Mucosa of gallbladder (tissue), 1 donor: ENCODE results near the gene PTGDS. TPM values are rescaled to one million over a fixed set of nuclear protein-coding genes. Genes with fewer than 3 reads are reported as not detected.
A peak's percentile ranks its signal among the peaks of the same experiment; 100 is the strongest.

Source experiments
- DNase-seq: peaks from one replicate; pipeline ENCODE4 v3.0.0-alpha.2; 2020; ENCODE audit warnings: low spot score
- total RNA-seq: library from RNA; stranded (reverse); gene quantifications from one replicate; pipeline ENCODE4 v1.2.1, GENCODE V29; 2021
- donor health status: DM: no; HTN: no; CAD: no.

Gene PTGDS
- total RNA-seq, 1 donor from 2014 or later: 481 TPM

DNA sequence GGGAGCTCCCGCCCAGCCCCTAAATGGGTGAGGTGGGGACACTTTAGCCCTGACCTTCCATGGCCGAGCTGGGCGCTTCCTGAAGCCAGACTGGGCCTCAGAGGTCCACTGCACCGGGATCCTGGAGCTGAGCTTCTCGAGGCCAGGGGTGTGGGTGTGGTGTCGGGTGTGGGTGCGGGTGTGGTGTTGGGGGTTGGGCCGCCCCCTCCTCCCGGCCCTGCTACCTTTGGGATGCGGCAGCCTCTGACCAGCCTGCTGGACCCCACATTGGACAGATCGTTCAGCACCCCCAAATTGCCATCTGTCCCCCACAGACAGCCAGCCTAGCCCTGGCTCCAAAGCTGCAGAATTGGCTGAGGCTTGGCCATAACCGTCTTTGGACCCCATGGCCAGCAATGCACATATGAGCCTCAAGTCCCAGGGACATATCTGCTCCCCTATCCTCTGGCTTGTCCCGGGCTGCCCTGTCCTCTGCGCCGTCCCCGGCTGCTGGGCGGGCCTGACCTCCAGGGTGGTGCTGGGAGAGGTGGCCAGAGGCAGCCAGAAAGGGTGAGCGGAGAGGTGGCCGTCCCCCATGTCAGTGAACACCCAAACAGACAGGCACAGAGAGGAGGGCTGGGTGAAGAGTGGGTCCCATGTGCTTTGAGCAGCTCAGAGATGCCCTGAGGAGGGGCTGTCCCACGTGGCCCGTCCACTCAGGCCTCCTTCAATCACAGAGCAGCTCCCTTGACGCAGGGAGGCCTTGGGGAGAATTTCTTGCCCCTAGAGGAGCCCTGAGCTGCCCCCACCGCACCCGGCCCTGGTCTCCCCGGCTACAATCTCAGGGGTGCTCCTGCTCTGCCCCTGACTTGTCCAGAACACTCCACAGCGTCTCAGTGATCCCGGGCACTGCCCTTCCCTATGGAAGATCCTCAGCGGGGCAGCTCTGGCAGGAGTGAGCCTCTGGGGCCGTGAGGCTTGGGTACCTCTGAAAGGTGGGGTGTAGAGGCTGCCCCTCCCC lies 3.4 kb upstream of the PTGDS start:
- no peak for DNase-seq

DNA sequence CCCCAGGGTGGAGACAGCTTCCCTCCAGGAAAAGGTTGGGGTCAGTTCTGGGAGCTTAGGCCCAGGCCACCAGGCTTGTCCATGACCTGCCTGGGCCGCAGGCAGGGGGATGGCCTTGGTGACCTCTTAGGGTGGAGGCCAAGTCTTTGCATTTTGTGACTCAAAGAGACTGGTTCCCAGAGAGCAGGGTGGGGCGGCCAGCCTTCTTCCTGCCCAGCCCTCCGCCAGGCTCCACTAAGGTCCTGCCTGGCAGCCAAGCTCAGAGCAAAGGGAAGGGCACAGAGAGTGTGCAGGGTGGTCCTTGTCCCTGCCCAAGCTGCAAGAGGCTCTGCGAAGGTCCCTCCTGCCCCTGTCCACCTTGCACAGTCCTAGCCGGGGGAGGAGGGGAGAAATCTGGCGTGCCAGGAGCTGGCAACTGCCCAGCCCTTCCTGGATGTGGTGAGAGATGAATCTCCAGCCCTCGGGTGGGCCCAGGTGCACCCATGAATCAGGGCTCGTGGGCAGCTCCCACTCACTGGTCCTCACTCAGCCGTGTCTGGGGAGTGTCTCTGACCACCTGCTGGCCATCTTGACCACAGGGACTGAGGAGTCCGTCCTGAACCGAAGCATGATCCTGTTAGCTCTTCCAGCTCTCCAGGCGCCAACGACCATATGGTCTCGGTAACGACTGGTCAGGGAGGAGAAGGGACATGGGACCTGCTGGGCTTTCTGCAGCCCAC lies 2.3 kb upstream of the PTGDS start:
- DNase-seq: no peak

DNA sequence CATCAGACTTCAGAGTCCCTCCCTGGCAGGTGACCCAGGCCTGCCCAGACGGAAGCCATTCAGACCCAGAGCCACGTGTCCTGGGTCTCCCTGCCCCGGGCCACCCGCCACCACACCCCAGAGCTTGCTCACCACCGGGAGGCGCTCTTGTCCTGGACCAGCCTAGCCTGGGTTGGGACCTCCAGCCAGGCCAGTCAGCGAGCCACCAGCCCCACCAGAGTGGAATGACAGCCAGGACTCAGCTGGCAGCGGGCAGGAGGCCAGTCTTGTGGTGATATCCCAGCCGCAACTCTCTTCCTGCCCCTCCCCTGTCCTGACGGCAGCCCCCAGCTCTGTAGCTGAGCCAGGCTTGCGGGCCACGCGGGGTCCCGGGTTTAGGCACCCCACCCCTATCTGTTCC lies 1.7 kb upstream of the PTGDS start:
- no peak for DNase-seq

DNA sequence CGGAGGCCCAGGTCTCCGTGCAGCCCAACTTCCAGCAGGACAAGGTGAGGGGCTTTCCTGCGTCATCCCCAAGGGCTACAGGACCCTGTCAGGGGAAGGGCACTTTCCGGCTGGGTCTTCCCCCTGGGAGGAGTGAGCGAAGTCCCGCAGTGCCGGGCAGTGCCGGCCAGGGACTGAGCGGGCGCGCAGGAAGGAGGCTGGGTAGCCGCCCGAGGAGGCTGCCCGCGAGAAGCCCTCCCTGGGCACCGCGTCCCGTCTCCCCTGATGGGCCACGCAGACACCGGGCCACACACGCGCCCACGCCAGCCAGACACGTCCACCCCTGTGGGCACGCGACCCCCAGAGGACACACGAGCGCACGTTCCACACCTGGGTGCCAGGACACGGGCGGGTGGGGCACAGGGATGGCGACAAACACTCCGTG lies 357 bp downstream of the PTGDS start:
- DNase-seq: no peak

DNA sequence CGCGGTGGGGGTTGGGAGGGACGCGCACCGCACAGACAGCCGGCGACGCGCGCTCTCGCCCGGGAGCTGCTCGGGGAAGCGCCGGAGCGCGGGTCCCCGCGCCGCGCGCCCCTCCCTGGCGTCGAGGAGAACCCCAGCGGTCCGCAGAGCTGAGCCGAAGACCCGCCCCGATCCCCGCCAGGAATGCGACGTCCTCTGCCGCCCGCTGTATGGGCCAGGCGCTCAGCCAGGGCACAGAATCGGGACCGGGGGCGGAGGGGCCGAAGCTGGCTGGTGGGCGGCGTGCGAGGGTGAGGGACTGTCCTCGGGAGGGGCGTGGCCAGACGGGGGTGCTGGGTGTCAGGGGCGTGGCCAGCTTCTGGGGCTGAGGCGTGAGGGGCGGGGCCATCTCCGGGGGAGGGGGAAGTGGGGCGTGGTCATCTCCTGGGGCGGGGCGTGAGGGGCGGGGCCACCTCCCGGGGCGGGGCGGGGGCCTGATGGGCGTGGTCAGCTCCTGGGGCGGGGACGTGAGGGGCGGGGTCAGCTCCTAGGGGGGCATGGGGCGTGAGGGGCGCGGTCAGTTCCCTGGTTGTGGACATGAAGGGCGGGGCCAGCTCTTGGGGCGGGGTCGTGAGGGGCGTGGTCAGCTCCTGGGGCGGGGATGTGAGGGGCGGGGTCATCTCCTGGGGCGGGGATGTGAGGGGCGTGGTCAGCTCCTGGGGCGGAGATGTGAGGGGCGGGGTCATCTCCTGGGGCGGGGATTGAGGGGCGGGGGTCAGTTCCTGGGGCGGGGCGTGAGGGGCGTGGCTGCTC lies 965 bp downstream of the PTGDS start:
- peak; percentile 60 for DNase-seq

DNA sequence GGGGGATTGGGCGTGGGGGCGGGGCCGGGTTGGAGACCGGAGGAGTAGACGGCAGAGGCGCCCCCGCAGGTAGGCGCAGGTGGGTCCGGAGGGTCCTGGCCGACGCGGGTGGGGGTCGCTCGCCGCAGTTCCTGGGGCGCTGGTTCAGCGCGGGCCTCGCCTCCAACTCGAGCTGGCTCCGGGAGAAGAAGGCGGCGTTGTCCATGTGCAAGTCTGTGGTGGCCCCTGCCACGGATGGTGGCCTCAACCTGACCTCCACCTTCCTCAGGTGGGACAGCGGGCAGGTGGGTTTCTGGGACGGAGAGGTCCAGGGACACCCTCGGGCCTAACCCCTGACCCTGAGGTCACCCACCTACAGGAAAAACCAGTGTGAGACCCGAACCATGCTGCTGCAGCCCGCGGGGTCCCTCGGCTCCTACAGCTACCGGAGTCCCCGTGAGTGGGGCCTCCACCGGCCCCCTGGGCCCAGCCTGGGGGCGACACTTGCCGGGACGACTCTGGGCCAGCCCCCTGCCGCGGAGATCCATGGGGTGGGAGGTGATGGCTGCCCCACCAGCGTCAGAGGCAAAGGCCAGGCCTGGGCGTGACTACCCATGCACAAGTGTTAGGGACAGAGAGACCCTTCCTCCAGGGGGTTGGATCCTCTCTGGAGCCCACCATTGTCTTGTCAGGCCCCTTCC lies 1.7 kb downstream of the PTGDS start:
- no peak for DNase-seq

DNA sequence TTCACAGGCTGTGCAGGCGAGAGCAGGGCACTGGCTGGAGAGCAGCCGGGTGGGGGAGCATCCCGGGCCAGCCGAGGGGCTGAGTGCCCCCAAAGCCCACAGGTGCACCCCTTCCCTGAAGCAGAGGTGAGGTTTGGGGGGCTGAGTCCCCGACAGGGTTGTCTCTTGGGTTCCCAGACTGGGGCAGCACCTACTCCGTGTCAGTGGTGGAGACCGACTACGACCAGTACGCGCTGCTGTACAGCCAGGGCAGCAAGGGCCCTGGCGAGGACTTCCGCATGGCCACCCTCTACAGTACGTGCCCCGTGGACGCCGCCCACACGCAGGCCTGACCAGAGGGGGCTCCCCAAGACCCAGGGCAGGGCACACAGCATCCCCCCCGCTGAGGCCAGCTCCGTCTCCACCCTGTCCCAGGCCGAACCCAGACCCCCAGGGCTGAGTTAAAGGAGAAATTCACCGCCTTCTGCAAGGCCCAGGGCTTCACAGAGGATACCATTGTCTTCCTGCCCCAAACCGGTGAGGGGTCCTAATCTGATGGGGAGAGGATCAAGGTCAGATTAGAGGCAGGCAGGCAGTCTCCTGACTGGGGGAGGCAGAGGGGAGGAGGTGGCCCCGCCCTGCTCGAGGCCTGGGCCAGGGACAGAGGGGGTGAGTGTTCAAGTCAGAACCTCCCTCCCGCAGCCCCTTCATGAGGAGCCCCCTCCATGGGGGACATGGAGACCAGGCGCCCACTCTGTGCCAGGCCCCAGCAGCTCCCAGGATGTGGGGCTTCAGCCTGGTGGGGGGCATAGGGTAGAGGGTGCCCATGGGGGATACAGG lies 2.7 kb downstream of the PTGDS start:
- no peak for DNase-seq

DNA sequence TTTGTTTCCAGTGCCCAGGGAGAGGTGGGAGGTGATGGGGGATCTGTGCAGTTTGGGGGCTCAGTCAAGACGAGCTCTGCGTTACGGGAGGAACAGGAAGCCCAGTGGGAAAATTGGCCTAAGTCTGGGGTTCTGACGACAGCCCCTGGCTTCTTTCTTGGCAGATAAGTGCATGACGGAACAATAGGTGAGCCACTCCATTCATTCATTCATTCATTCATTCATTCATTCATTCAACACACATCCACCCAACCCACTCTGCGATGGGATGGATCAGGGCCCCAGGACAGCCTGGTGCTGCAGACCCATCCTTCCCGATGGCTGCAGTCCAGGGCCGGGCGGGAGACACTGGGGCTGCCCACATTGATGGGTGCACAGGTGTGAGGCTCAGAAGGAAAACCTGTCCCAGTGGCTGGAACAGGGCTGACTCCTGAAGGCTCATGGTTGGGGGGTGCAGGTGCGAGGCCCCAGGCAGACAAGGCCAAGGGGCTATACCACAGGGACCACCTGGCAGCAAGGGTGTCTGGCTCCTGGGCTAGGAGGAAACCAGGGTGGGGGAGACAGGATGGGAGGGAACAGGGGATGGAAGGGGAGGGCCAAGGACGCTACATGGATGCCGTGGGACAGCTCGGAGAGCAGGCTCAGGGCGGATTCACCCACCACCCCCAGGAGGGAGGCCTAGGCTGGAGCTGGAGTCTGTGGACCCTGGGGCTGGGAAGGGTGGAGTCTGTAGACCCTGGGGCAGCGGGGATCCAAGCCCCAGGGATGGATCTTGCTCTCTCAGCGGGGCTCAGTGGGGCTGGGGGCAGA lies 3.6 kb downstream of the PTGDS start:
- no peak for DNase-seq

DNA sequence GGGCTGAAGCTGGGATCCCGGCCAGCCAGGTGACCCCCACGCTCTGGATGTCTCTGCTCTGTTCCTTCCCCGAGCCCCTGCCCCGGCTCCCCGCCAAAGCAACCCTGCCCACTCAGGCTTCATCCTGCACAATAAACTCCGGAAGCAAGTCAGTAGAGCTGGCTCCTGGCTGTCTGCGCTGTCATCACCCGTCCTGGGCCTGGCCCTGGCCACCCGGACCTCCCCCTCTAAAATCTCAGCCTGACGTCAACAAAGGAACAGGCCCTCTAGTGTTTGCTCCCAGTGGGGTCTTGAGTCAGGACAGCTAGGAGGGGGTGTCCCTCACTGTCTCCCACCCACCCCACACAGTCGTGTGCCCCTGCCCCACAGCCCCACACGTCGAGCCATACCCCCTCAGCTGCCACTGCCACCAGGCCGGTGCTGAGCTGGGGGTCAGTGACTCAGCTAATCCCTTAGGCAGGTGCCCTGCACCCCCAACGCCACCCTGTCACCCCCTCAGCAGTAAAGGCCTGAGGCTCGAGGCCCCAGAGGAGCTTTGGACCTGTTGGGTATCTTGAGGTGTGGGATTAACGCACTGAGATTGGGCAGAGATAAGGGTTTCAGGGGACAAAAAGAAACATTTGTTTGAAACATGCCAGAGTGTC lies 4.4 kb downstream of the PTGDS start:
- no peak for DNase-seq

DNA sequence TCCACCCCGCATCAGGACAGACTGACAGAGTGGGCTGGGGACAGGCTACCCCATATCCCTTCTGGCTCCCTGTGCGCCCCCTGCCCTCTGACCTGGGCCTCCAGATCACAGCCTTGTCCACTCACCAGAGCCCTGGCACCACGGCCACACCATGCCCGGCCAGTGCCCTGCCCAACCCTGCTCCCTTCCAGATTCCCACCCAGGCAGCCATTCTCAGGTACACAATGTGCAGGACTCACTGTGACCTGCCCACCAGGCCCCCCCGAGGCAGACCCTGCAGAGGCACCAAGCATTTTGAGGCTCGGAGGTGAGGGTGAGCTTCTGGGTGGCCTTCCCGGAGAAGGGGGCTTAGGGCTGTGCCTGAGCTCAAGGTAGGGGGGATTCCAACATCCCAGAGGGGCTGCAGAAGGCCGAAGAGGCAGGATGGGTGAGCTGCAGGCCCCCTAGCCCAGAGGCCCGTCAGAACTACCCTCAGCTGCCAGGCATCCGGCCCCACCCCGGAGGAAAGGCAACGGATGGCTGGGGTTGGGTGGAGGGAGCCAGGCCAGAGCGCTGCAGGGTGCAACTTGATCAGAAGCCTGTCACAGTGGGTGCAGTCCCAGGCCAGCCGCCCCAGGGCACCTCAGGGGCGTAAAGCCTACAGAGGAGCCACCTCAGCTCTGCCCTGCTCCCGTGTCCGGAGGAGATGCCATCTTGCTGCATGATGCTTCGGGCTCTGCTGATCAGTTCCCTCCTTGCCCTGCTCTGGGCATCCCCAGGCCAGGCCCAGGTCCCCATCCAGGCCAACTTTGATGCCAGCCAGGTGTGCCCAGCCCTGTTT lies 5.1 kb downstream of the PTGDS start, which contains the start of gene LCNL1:
Gene LCNL1 (plus strand): TSS at position 762 of the 820 bp plus-strand sequence. CDS start 594 bp downstream, outside the sequence.
- no peak for DNase-seq

DNA sequence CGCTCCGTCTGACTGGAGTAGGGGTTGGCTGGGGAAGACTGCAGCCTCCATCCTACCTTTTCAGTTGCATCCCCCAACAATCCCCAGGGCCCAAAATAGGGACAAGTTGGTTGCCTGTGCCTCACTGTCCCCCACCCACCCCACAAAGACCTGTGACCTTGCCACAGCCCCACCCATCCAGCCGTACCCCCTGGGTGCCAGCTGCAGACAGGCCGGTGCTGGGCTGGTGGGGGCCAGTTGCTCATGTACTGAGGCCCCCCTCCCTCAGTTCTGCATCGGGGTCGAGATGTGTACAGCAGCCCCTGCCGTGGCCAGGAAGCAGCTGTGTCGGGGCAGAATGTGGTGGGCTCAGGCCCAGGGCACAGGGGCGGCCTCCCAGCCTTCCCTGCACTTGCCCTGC lies 5.9 kb downstream of the PTGDS start:
- DNase-seq: no peak

DNA sequence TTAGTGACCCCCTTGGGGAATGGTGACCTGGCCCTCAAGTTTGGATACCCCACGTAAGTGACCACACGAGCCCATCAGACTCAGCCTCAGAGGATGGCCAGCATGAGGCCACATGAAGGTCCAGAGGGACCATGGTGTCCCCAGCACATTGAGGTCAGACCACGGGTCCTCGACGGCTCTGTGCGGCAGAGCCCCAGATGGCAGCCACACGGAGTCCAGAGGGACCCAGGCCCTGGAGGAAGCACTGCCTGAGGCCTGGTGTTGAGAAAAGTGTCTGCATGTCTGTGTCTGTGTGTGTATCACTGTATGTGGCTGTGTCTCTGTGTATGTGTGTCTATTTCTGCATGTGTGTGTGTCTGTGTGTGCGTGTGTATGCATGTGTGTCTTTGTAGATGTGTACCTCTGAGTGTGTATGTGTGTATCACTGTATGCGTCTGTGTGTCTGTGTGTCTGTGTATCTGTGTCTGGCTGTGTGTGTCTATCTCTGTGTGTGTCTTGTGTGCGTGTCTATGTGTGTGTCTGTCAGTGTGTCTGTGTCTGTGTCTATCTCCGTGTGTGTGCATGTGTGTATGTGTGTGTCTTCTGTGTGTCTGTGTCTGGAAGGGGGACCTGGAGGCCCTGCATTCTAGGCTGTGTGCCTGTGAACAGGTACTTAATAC lies 6.5 kb downstream of the PTGDS start:
- no peak for DNase-seq

DNA sequence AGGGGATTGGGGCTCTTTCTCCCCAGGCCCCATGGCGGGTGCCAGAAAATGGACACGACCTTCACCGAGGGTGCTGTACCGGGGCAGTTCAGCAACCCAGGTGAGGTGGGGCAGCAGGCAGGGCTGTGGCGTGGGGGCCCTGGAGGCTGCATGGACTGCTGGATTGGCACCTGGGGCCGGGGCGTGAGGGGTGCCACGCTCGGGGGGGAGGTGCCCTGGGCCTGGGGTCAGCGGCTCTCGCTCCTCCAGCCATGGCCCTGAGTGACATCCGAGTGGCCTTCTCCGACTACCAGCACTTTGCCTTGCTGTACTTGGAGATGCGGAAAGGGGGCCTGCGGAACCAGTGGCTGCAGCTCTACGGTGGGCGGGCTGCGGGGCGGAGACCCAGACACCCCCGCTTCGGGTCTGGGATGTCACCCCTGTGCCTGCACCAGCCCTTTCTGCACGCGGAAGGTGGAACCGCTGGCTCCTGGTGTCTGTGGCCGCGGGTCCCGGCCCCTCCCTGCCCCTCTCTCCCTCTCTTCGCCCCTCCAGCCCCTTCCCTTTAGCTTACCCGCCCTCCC lies 7.2 kb downstream of the PTGDS start:
- DNase-seq: no peak

DNA sequence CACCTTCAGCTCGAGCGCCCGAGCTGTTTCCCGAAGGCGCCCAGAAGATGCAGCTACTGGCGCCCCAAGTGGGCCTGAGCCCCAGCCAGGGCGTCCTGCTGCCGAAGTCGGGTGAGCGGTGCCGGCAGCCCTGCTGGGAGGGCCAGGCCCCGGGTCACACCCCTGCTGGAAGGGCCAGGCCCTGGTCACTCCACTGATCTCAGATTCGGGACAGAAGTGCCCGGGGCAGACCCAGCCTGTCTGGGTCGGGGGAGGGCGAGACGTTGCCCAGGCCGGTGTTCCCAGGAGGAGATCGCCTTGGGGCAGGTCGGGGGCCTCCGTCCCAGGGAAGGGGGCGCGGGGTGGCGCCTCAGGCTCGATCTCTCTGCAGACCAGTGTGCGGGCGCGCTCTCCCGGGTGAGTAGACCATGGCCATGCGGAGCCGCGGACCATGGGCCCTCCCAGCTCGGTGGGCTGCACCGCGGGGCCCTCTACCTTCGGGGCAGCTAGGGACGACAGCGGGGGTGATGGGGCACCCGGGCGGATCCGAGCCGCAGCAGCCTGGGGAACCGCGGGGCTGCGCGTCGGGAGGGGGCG lies 7.8 kb downstream of the PTGDS start:
- no peak for DNase-seq

DNA sequence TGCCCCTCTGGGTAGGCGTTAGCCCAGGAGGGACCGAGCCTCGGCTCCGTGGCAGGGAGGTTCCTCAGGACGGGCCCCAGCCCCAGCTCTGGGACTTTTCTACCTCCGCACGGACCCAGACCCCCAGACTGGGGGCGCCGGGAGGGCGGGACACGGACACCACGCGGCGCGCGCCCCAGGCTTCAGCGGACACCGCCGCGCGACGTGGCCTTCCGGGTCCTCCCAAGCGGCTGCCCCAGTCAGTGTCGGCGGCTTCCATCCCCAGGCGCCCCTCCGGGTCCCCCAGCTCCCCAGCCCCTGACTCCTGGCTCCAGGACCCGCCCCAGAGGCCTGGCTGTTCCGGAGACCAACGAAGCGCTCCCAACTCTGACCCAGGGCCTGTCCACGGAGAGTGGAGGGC lies 8.5 kb downstream of the PTGDS start:
- no peak for DNase-seq

DNA sequence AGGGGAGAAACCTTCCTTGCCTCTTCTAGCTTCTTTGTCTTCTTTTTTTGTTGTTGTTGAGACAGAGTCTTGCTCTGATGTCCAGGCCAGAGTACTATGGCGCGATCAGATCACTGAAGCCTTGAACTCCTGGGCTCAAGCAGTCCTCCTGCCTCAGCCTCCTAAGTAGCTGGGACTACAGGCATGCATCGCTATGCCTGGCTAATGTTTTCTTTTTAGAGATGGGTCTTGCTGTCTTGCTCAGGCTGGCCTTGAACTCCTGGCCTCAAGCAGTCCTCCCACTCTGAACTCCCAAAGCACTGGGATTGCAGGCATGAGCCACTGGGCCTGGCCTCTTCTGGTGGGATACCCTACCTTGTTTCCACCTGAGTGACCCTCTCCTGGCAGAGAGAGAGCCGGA lies 11.6 kb downstream of the PTGDS start:
- no peak for DNase-seq
